Upper lobe of left lung (tissue), 4 donors: ENCODE data around the gene TFCP2L1.

Experiments used
- POLR2A ChIP-seq, 4 donors: fragments of 450-650 bp; IDR thresholded peaks; one replicate each; pipeline ENCODE4 v1.5.1; 2016 to 2017; ENCODE audit warnings: antibody characterized with exemption in 4 of 4, mild to moderate bottlenecking in 2 of 4
- TF ChIP-seq, protein P1 (sequence below), 6 experiments: fragments of 450-650 bp in 4 of 6; fragments of 200-600 bp in 2 of 6; sonication (generic) in 2 of 6; IDR thresholded peaks; one replicate each; pipeline ENCODE4 v1.5.1; 2016 to 2019; ENCODE audit warnings: antibody characterized with exemption in 6 of 6

DNA sequence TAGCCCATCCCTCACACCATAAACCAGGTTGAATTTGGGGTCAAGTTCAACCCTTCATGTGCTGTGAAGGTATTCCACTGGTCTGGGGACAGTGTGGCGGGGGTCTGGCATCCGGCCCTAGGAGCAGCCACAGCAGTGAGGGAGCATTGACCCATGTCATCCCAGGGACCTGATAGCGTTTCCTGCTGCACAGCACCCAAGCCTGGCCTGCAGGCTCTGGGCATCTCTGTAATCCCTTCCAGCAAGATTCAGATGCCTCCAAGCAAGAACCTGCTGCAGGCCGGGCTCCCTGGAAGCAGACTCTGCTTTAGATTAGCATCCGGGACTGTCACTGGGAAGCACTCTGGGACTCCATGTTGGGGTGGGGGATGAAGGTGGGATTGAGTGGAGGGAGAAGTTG is 90.4 kb downstream of the TFCP2L1 start:
- TF ChIP-seq, protein P1, sequence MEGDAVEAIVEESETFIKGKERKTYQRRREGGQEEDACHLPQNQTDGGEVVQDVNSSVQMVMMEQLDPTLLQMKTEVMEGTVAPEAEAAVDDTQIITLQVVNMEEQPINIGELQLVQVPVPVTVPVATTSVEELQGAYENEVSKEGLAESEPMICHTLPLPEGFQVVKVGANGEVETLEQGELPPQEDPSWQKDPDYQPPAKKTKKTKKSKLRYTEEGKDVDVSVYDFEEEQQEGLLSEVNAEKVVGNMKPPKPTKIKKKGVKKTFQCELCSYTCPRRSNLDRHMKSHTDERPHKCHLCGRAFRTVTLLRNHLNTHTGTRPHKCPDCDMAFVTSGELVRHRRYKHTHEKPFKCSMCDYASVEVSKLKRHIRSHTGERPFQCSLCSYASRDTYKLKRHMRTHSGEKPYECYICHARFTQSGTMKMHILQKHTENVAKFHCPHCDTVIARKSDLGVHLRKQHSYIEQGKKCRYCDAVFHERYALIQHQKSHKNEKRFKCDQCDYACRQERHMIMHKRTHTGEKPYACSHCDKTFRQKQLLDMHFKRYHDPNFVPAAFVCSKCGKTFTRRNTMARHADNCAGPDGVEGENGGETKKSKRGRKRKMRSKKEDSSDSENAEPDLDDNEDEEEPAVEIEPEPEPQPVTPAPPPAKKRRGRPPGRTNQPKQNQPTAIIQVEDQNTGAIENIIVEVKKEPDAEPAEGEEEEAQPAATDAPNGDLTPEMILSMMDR (IDR thresholded peaks at IDR 0.05), result no peak
- TF ChIP-seq POLR2A (IDR thresholded peaks at IDR 0.05), result no peak
